HG02678 (cell line): ENCODE results near the gene SLC37A2.
"Not testable (repeated sequence)": the region's sequence is repeated elsewhere in the genome, so short reads cannot be mapped to it uniquely, and the experiment has no call there.

Source experiments
- ATAC-seq: cut with Tn5 transposase; IDR thresholded peaks from one replicate; pipeline ENCODE4 v1.9.1; 2021; ENCODE audit warnings: mild to moderate bottlenecking, moderate library complexity; ENCODE audit not compliant: unreplicated experiment

SLC37A2 gene

GRCh38 chr11:125062931-125063428, at the start of gene SLC37A2:
Gene SLC37A2 (plus strand): TSS chr11:125063305. CDS start chr11:125063368, 63 bp downstream.
- peak; percentile 90 for ATAC-seq

- no peak for ATAC-seq
These were observed 46.7 kb upstream of the SLC37A2 start for GRCh38 chr11:125016413-125016812.

- ATAC-seq, result no peak
These were observed 42.8 kb upstream of the SLC37A2 start for GRCh38 chr11:125020342-125020741.

- ATAC-seq, result no peak
These were observed 40.6 kb upstream of the SLC37A2 start for GRCh38 chr11:125022551-125022950.

DNA sequence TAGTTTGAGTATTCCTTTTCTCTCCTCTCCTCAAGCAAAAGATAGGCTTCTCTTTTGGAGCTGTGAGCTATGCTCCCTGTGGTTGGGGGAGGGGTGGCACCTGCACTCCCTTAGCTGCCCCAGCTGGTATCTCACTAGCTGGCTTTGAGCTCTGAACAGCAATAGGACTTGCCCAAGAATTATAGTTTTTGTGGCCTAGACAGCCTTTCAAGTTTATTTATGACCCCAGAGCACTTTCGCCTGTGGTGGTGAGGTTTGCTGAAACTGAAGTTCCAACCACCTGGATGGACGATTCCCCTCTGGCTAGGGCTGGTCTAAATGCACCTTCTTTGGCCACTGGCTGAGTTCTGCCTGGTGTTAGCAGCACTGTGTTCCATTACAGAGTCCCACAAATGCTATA, 37.1 kb upstream of the SLC37A2 start:
- ATAC-seq, result no peak

DNA sequence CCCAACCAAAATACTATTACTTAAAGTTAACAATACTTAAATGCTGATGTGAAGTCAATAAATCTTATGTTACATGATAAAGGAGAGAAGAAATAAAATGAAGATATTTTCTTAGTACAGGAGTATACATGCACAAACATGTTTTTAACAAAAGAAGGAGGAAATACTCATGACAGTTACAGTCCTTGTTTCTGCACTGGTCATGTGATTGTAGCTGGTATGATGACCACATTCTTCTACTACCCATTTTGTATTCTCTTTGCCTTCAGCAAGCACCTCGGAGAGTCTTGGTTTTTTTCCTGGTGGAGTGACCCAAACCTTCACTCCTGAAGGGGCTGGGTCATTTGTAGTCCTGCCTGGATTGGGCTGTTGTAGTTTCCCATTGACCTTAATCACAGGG, 33.7 kb upstream of the SLC37A2 start:
- not testable (repeated sequence) for ATAC-seq

DNA sequence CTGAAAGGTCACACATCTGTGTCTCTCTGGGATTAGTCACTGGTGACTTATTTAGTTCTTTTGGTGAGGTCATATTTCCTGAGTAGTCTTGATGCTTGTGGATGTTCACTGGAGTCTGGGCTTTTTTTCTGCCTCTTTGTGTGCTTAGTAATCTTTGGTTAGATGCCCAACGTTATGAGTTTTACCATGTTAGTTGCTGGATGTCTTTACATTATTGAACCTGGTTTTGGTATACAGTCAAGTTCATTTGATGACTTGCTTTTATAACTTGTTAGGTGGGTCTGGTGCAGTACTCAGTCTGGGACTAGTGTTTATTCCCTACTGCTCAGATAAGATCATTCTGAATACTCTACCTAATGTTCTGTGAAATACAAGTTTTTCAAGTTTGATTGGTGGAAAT, 26.2 kb upstream of the SLC37A2 start:
- ATAC-seq, result no peak

DNA sequence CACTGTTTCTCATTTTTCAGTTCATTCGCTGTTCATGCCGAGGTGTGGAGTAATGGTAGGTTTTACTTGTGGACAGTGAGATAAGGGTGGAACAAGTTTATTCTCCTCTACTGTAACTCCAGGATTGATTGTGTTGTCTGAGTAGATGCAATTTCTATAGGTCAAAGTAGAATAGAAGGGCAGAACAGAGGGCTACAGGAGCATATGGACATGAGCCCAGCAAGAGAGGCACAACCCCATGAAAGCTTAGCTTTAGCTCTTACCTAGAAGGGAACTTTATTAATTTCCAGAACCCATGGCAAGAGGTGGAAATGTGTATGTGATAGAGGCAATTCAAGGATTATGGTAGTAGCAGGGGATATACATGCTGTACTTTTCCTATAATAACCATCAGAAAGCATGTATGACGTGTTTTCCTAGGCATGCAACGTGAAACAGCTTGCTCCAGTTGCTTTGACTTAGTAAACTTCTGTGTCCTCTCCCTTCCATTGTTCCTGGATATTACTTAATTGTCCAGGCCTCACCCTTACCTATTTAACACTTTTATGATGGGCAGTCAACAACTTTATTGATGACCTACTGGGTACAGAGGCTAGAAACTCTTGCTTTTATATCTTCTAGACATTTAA, 13.8 kb upstream of the SLC37A2 start:
- no peak for ATAC-seq

GRCh38 chr11:125052047-125052446, 11.1 kb upstream of the SLC37A2 start:
- ATAC-seq, result no peak

DNA sequence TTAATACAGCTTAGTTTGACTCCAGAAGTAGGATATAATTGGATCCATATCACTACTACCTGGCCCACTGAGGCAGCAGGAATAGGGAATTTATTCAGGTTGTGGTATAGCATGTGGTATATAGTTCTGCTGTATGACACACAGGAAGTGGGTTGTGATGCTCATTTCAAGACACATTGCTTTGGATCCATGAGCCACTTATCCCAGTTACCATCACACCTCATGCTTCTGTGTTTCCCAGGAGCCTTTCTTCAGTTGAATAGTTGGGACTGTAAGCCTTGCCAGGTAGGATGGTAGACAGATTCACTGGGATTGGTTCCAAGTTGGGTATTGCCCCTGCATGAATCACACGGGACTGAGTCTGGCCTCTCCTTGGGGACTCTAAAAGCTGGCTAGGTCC, 9.9 kb upstream of the SLC37A2 start:
- no peak for ATAC-seq

- no peak for ATAC-seq
These were observed 7.9 kb upstream of the SLC37A2 start for GRCh38 chr11:125055107-125055715.

GRCh38 chr11:125056111-125056510, 7.0 kb upstream of the SLC37A2 start:
- ATAC-seq, result not testable (repeated sequence)

DNA sequence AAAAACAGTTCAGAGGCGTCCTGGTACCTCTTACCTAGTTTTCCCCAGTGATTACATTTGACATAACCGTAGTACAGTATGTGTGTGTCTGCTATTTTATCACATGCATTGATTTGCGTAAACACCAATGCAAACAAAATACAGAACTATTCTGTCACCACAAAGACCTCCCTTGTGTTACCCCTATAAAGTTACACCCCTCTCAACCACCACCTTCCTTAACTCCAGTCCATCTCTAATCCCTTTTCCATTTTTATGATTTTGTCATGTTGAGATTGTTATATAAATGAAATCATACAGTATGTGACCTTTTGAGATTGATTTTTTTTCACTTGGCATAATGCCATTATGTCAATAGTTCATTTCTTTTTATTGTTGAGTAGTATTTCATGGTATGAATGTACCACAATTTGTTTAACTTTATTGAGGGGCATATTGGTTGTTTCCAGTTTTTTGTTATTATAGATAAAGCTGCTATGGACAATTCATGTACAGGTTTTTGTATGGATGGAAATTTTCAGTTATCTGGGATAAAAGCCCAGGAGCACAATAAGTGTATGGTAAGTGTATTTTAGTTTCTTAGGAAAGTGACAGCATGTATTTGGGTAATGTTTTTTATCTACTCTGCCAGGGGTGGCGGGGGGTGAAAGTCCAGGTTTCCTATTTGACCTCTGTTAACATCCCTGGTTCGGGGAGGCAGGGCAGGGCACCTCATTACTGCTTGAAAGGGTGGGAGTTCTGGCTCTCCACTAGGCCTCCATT, 6.0 kb upstream of the SLC37A2 start:
- ATAC-seq, result no peak

DNA sequence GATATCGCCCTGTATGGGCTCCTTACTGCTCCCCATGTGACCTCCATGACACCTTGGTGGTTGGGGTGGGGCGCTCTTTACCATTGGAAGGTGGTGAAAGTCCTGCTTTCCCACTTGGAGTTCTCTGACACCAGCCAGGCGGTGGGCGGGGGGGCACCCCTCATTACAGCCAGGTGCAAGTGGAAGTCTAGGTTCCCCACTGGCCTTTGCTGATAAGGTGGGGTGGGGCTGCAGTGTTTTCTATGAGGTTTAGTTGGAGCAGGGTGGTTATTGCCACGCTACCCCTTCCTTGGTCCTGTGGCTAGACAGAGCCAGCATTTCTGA, 5.5 kb upstream of the SLC37A2 start:
- no peak for ATAC-seq

DNA sequence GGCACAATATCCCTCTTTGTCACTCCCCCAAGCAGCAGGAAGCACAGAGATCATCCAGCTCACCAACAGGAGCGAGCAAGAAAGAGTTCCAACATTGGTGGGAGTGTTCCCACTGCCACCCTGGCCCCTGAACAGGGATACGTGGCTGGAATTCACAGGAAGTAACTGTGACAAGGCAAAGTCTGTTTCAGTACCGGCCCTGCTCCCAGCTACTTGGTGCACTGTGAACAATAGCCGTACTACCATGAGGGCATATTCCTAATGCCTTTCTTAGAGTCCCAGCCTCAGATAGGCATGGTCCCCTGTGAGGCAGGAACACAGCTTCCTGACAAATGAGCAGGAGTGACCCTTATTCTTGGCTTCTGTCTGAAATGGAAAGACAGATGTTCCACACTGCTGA, 1.8 kb upstream of the SLC37A2 start:
- no peak for ATAC-seq

GRCh38 chr11:125062218-125062930, 731 bp upstream of the SLC37A2 start:
- ATAC-seq, result no peak

- peak; percentile 21 for ATAC-seq
These were observed 431 bp downstream of the SLC37A2 start for GRCh38 chr11:125063429-125064043.

GRCh38 chr11:125064070-125064469, 965 bp downstream of the SLC37A2 start:
- ATAC-seq, result no peak

GRCh38 chr11:125068368-125068767, 5.3 kb downstream of the SLC37A2 start:
- ATAC-seq, result no peak

GRCh38 chr11:125069008-125069407, 5.9 kb downstream of the SLC37A2 start:
- no peak for ATAC-seq

DNA sequence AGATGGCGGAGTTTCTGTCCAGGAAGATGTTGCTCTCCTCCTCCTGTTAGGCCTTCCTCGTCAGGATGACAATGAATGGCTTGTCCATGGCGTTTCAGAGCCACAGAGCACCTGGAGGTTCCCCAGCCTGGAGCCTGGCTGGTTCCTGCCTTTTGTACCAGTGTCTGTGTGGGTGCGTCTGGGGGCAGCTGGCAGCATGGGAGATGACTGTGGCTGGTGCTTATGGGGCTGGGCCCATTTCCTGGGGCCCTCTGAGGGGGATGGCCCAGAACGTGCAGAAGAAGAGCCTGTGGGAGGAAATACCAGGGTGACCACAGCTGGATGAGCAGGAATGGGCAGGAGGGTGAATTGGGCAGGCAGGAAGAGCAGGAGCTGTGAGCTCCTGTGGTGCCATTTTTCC, 6.7 kb downstream of the SLC37A2 start:
- no peak for ATAC-seq
